ENCODE measurements around the gene HCN1. TPM values are rescaled to one million over a fixed set of nuclear protein-coding genes. Genes with fewer than 3 reads are reported as not detected.

HCN1 gene
- total and polyA plus RNA-seq, 2 of the 8 experiments (the other 6 are each of a cell fraction or from before 2014, with no cell fraction given) = 1.1 to 6.7 TPM

DNA sequence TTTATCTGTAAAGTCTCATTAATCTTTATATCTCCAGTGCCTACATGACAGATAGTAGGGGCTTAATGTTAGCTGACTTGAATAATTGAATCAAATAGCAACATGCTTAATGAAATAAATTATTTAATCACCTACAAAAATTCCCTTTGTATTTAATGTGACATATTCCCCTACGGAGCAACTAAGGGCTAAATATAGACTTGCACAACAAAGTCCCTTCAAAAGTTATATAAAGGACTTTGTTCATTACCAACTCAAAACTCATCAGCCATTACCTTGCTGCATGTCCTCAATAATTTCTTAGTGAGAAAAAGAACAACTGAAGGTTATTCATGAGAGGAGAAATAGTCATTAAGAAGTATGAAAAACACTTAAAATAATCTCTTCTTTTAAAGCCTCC is 424.6 kb downstream of the HCN1 start (continued):
- TF ChIP-seq, protein P1, sequence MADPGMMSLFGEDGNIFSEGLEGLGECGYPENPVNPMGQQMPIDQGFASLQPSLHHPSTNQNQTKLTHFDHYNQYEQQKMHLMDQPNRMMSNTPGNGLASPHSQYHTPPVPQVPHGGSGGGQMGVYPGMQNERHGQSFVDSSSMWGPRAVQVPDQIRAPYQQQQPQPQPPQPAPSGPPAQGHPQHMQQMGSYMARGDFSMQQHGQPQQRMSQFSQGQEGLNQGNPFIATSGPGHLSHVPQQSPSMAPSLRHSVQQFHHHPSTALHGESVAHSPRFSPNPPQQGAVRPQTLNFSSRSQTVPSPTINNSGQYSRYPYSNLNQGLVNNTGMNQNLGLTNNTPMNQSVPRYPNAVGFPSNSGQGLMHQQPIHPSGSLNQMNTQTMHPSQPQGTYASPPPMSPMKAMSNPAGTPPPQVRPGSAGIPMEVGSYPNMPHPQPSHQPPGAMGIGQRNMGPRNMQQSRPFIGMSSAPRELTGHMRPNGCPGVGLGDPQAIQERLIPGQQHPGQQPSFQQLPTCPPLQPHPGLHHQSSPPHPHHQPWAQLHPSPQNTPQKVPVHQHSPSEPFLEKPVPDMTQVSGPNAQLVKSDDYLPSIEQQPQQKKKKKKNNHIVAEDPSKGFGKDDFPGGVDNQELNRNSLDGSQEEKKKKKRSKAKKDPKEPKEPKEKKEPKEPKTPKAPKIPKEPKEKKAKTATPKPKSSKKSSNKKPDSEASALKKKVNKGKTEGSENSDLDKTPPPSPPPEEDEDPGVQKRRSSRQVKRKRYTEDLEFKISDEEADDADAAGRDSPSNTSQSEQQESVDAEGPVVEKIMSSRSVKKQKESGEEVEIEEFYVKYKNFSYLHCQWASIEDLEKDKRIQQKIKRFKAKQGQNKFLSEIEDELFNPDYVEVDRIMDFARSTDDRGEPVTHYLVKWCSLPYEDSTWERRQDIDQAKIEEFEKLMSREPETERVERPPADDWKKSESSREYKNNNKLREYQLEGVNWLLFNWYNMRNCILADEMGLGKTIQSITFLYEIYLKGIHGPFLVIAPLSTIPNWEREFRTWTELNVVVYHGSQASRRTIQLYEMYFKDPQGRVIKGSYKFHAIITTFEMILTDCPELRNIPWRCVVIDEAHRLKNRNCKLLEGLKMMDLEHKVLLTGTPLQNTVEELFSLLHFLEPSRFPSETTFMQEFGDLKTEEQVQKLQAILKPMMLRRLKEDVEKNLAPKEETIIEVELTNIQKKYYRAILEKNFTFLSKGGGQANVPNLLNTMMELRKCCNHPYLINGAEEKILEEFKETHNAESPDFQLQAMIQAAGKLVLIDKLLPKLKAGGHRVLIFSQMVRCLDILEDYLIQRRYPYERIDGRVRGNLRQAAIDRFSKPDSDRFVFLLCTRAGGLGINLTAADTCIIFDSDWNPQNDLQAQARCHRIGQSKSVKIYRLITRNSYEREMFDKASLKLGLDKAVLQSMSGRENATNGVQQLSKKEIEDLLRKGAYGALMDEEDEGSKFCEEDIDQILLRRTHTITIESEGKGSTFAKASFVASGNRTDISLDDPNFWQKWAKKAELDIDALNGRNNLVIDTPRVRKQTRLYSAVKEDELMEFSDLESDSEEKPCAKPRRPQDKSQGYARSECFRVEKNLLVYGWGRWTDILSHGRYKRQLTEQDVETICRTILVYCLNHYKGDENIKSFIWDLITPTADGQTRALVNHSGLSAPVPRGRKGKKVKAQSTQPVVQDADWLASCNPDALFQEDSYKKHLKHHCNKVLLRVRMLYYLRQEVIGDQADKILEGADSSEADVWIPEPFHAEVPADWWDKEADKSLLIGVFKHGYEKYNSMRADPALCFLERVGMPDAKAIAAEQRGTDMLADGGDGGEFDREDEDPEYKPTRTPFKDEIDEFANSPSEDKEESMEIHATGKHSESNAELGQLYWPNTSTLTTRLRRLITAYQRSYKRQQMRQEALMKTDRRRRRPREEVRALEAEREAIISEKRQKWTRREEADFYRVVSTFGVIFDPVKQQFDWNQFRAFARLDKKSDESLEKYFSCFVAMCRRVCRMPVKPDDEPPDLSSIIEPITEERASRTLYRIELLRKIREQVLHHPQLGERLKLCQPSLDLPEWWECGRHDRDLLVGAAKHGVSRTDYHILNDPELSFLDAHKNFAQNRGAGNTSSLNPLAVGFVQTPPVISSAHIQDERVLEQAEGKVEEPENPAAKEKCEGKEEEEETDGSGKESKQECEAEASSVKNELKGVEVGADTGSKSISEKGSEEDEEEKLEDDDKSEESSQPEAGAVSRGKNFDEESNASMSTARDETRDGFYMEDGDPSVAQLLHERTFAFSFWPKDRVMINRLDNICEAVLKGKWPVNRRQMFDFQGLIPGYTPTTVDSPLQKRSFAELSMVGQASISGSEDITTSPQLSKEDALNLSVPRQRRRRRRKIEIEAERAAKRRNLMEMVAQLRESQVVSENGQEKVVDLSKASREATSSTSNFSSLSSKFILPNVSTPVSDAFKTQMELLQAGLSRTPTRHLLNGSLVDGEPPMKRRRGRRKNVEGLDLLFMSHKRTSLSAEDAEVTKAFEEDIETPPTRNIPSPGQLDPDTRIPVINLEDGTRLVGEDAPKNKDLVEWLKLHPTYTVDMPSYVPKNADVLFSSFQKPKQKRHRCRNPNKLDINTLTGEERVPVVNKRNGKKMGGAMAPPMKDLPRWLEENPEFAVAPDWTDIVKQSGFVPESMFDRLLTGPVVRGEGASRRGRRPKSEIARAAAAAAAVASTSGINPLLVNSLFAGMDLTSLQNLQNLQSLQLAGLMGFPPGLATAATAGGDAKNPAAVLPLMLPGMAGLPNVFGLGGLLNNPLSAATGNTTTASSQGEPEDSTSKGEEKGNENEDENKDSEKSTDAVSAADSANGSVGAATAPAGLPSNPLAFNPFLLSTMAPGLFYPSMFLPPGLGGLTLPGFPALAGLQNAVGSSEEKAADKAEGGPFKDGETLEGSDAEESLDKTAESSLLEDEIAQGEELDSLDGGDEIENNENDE (IDR thresholded peaks at IDR 0.05; ENCODE audit: insufficient replicate concordance, low read length) = no peak
- TF ChIP-seq CBX5 (IDR thresholded peaks at IDR 0.05; ENCODE audit: low read depth, low read length) = no peak
- no peak for TF ChIP-seq CHD1 (IDR thresholded peaks at IDR 0.05; ENCODE audit: low read depth, low read length)
- no peak for TF ChIP-seq FOSL1 (IDR thresholded peaks at IDR 0.05; ENCODE audit: insufficient read depth, low read depth, low read length)
- TF ChIP-seq, protein P2, sequence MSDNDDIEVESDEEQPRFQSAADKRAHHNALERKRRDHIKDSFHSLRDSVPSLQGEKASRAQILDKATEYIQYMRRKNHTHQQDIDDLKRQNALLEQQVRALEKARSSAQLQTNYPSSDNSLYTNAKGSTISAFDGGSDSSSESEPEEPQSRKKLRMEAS (IDR thresholded peaks at IDR 0.05) = no peak
- no peak for TF ChIP-seq SRF (IDR thresholded peaks at IDR 0.05; ENCODE audit: low read depth, low read length)
- no peak for TF ChIP-seq HDAC2 (IDR thresholded peaks at IDR 0.05; ENCODE audit: borderline replicate concordance in 1 of 2, low read depth in 2 of 2, low read length in 2 of 2)
- TF ChIP-seq NANOG (IDR thresholded peaks at IDR 0.05; ENCODE audit: insufficient read depth, low read depth, low read length, poor library complexity, severe bottlenecking) = no peak
- TF ChIP-seq SIN3A (conservative IDR thresholded peaks at IDR 0.05 in 1 of 2, IDR thresholded peaks at IDR 0.05 in 1 of 2; ENCODE audit: low read depth in 1 of 2, low read length in 2 of 2) = no peak

Measured in H1 (cell line).